Endothelial cell of umbilical vein (primary cell): ENCODE measurements around the gene DTX3. TPM values are rescaled to one million over a fixed set of nuclear protein-coding genes. Genes with fewer than 3 reads are reported as not detected.
"Not testable (repeated sequence)": the region's sequence is repeated elsewhere in the genome, so short reads cannot be mapped to it uniquely, and the experiment has no call there.

Source experiments
- BruUV-seq: library from RNA; stranded (reverse); fragments of 400-500 nt; replicated peaks from 2 replicates; lab custom pipeline; 2021; lab: Mats Ljungman, UMichigan
- CTCF ChIA-PET: fragments of 300-600, 350-600 bp; sonication (Branson Sonifier 250); formaldehyde crosslinking; loops from one replicate; lab custom pipeline; 2021; ENCODE audit warnings: antibody characterized with exemption, inconsistent platforms; lab: Charles Lee
- POLR2A ChIA-PET: fragments of 300-600, 350-600 bp; sonication (Branson Sonifier 250); formaldehyde crosslinking; loops from one replicate; lab custom pipeline; 2021; ENCODE audit warnings: antibody characterized with exemption, inconsistent platforms; lab: Charles Lee
- DNase-seq: peaks from one replicate; pipeline ENCODE4 v3.0.0-alpha.2; 2011; ENCODE audit warnings: low read depth, low spot score
- FAIRE-seq: peaks from 2 replicates; lab custom pipeline; 2011; peaks lifted over from hg19 to GRCh38; lab: Jason Lieb, UNC
- H2AFZ ChIP-seq: 2 replicates; pipeline ENCODE4 v1.6.0; 2012; ENCODE audit warnings: low read depth, low read length, control low read depth, inconsistent platforms
- H3K27ac ChIP-seq: 2 replicates; pipeline ENCODE4 v1.5.1; 2011; ENCODE audit warnings: low read depth, mild to moderate bottlenecking, control low read depth, low read length, moderate library complexity; ENCODE audit not compliant: insufficient read depth
- H3K27me3 ChIP-seq, 2 experiments: 2 replicates each; pipeline versions ENCODE4 v1.6.0 to v1.6.1; 2011; ENCODE audit warnings: low read length in 2 of 2, mixed read lengths in 1 of 2; ENCODE audit not compliant: control insufficient read depth in 2 of 2, insufficient read depth in 2 of 2
- H3K36me3 ChIP-seq, 2 experiments: 2 replicates in 1 of 2; 3 replicates in 1 of 2; pipeline ENCODE4 v1.5.1; 2011; ENCODE audit warnings: low read length in 2 of 2, mild to moderate bottlenecking in 1 of 2, moderate library complexity in 1 of 2; ENCODE audit not compliant: control insufficient read depth in 2 of 2, insufficient read depth in 2 of 2; ENCODE audit errors: extremely low read depth in 1 of 2
- H3K4me1 ChIP-seq: 3 replicates; pipeline ENCODE4 v1.5.1; 2011; ENCODE audit warnings: mild to moderate bottlenecking, low read length; ENCODE audit not compliant: control insufficient read depth, insufficient read depth; ENCODE audit errors: extremely low read depth
- H3K4me2 ChIP-seq: 2 replicates; pipeline ENCODE4 v1.6.1; 2011; ENCODE audit warnings: low read length, control low read depth, mixed read lengths; ENCODE audit not compliant: insufficient read depth
- H3K4me3 ChIP-seq, 3 experiments: fragments of 200-600 bp in 1 of 3; sonication (generic), shearing (Covaris generic) in 1 of 3; replicated peaks in 1 of 3; 2 replicates each; pipeline ENCODE4 v1.5.1; 2011 to 2016; ENCODE audit warnings: control low read depth in 3 of 3, low read length in 3 of 3, mild to moderate bottlenecking in 2 of 3, inconsistent platforms in 1 of 3, low read depth in 1 of 3, moderate library complexity in 1 of 3; ENCODE audit not compliant: insufficient read depth in 1 of 3
- H3K79me2 ChIP-seq: 2 replicates; pipeline ENCODE4 v1.6.0; 2012; ENCODE audit warnings: low read length, inconsistent platforms; ENCODE audit not compliant: control insufficient read depth, insufficient read depth
- H3K9ac ChIP-seq: replicated peaks from 2 replicates; pipeline ENCODE3; 2011; ENCODE audit warnings: low read length, control low read depth; ENCODE audit not compliant: insufficient read depth; ENCODE audit errors: extremely low read depth
- H3K9me1 ChIP-seq: replicated peaks from 3 replicates; pipeline ENCODE4 v1.6.0; 2011; ENCODE audit warnings: mild to moderate bottlenecking, low read length; ENCODE audit not compliant: control insufficient read depth, insufficient read depth; ENCODE audit errors: extremely low read depth
- H3K9me3 ChIP-seq: replicated peaks from 2 replicates; pipeline ENCODE4 v1.5.1; 2012; ENCODE audit warnings: low read length, inconsistent platforms; ENCODE audit not compliant: control insufficient read depth, insufficient read depth
- H4K20me1 ChIP-seq: replicated peaks from 2 replicates; pipeline ENCODE3; 2011; ENCODE audit warnings: mild to moderate bottlenecking, low read length; ENCODE audit not compliant: control insufficient read depth, insufficient read depth; ENCODE audit errors: extremely low read depth
- EZH2 ChIP-seq: IDR thresholded peaks from 2 replicates; pipeline ENCODE4 v1.6.1; 2012; ENCODE audit warnings: borderline replicate concordance, low read depth, mild to moderate bottlenecking, moderate library complexity, low read length, inconsistent platforms; ENCODE audit not compliant: severe bottlenecking
- FOS ChIP-seq: IDR thresholded peaks from 2 replicates; pipeline ENCODE4 v1.6.1; 2011; ENCODE audit warnings: mild to moderate bottlenecking, low read length, moderate library complexity, borderline replicate concordance; ENCODE audit not compliant: insufficient read depth
- GATA2 ChIP-seq: IDR thresholded peaks from 2 replicates; pipeline ENCODE4 v1.7.0; 2011; ENCODE audit warnings: low read depth, mild to moderate bottlenecking, moderate library complexity, mixed read lengths, low read length; ENCODE audit not compliant: insufficient read length, insufficient read depth
- JUN ChIP-seq: IDR thresholded peaks from 2 replicates; pipeline ENCODE4 v1.6.1; 2011; ENCODE audit warnings: borderline replicate concordance, low read depth; ENCODE audit not compliant: insufficient read length, insufficient read depth
- MAX ChIP-seq: IDR thresholded peaks from 2 replicates; pipeline ENCODE4 v1.6.1; 2011; ENCODE audit not compliant: insufficient read depth, insufficient read length
- MYC ChIP-seq: IDR thresholded peaks from one replicate; pipeline ENCODE4 v1.6.1; 2011; ENCODE audit warnings: mild to moderate bottlenecking, low read depth, low read length
- POLR2A ChIP-seq: IDR thresholded peaks from 2 replicates; pipeline ENCODE4 v1.6.1; 2012; ENCODE audit warnings: low read depth, mild to moderate bottlenecking, control low read depth, low read length
- POLR2AphosphoS5 ChIP-seq: IDR thresholded peaks from 2 replicates; pipeline ENCODE4 v1.6.1; 2012; ENCODE audit warnings: low read depth, mild to moderate bottlenecking, control low read depth, low read length, moderate library complexity; ENCODE audit not compliant: insufficient read depth
- dilution Hi-C: fragments of 300-500 bp; cut with MboI; formaldehyde crosslinking; loops from one replicate; pipeline ENCODE4 v1.15.0; 2019; ENCODE audit warnings: low sequenced_read_pairs; ENCODE audit not compliant: extremely low pct_ligation_motif_present
- intact Hi-C: fragments of 100-400 bp; cut with micrococcal nuclease; formaldehyde crosslinking; loops from one replicate; pipeline ENCODE4 v1.10.0; 2022
- polyA plus RNA-seq, 4 experiments: library from polyadenylated mRNA; depleted of rRNA in 3 of 4; stranded (reverse) in 3 of 4; unstranded in 1 of 4; fragments of >200 nt; gene quantifications; 2 replicates each; pipeline versions ENCODE4 v1.2.1 to v1.2.3, GENCODE V29; 2011 to 2012; ENCODE audit warnings: missing spikeins in 1 of 4
- total RNA-seq: library from RNA; stranded (reverse); gene quantifications from 2 replicates; pipeline ENCODE4 v1.2.3, GENCODE V29; 2021
- TF ChIP-seq, protein P1 (sequence below), 2 donors: IDR thresholded peaks; 1 replicate in 1 of 2; 2 replicates in 1 of 2; pipeline ENCODE4 v1.5.1; 2011; ENCODE audit warnings: low read length in 2 of 2, mild to moderate bottlenecking in 2 of 2, moderate library complexity in 2 of 2, control low read depth in 1 of 2, inconsistent platforms in 1 of 2, low read depth in 1 of 2; ENCODE audit not compliant: insufficient read depth in 1 of 2; ENCODE audit errors: extremely low read depth in 1 of 2

The DTX3 gene
- total and polyA plus RNA-seq, 2 donors (not counting 3 experiments of a cell fraction or from before 2014, with no cell fraction given): 34.5 to 51.4 TPM

- ChIA-PET POLR2A (no interaction called here), CTCF (interaction anchor here (0.9 to 1.4 kb wide), 3 partner anchors 13 to 72 kb away, joined by 3 to 4 read pairs (median 3); partner anchors contain the start of gene B4GALNT1)
- Histone ChIP-seq H3K27ac (no peak overlapping the region), H3K36me3 (no peaks in the 10 kb centered on the region), H3K4me1 (no peaks in the 10 kb centered on the region), H4K20me1 (no peaks in the 10 kb centered on the region), H3K27me3 (peaks cover 0 to 5% of the 10 kb centered on the region in 2 experiments), H3K9ac (no peak overlapping the region), H3K79me2 (no peaks in the 10 kb centered on the region), H2AFZ (no peak overlapping the region), H3K9me3 (no peaks in the 10 kb centered on the region), H3K4me3 (no peak overlapping the region), H3K9me1 (no peaks in the 10 kb centered on the region), H3K4me2 (no peak overlapping the region)
- dilution Hi-C loops (no loop called here), intact Hi-C loops (no loop called here)
- DNase-seq: no peak
- BruUV-seq: no TSS peak
- FAIRE-seq: no peak
- TF ChIP-seq, protein P1, sequence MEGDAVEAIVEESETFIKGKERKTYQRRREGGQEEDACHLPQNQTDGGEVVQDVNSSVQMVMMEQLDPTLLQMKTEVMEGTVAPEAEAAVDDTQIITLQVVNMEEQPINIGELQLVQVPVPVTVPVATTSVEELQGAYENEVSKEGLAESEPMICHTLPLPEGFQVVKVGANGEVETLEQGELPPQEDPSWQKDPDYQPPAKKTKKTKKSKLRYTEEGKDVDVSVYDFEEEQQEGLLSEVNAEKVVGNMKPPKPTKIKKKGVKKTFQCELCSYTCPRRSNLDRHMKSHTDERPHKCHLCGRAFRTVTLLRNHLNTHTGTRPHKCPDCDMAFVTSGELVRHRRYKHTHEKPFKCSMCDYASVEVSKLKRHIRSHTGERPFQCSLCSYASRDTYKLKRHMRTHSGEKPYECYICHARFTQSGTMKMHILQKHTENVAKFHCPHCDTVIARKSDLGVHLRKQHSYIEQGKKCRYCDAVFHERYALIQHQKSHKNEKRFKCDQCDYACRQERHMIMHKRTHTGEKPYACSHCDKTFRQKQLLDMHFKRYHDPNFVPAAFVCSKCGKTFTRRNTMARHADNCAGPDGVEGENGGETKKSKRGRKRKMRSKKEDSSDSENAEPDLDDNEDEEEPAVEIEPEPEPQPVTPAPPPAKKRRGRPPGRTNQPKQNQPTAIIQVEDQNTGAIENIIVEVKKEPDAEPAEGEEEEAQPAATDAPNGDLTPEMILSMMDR (IDR thresholded peaks at IDR 0.05; ENCODE audit: extremely low read depth in 1 of 2, insufficient read depth in 1 of 2, low read depth in 1 of 2, low read length in 2 of 2): no peak
- TF ChIP-seq JUN: no peak
- no peak for TF ChIP-seq EZH2
- TF ChIP-seq GATA2: no peak
- no peak for TF ChIP-seq POLR2AphosphoS5
- TF ChIP-seq FOS: no peak
- no peak for TF ChIP-seq POLR2A
- no peak for TF ChIP-seq MYC
- TF ChIP-seq MAX: no peak
These were observed 51.1 kb downstream of the DTX3 start for GRCh38 chr12:57655541-57656240.

DNA sequence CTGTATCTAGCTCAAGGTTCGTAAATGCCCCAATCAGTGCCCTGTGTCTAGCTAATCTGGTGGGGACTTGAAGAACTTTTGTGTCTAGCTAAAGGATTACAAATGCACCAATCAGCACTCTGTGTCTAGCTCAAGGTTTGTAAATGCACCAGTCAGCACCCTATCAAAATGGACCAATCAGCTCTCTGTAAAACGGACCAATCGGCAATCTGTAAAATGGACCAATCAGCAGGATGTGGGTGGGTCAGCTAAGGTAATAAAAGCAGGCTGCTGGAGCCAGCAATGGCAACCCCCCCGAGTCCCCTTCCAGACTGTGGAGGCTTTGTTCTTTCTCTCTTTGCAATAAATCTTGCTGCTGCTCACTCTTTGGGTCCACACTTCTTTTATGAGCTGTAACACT is 51.8 kb downstream of the DTX3 start:
- H3K36me3 ChIP-seq, H3K27ac ChIP-seq, H2AFZ ChIP-seq, H3K9ac ChIP-seq, H3K4me2 ChIP-seq, BruUV-seq, H3K9me1 ChIP-seq, H3K4me3 ChIP-seq, H3K79me2 ChIP-seq, dilution Hi-C loops, intact Hi-C loops, H3K27me3 ChIP-seq, FAIRE-seq, H4K20me1 ChIP-seq, H3K4me1 ChIP-seq, POLR2A ChIA-PET, H3K9me3 ChIP-seq, DNase-seq: not testable (repeated sequence)
- CTCF ChIA-PET: interaction anchor here (1.4 to 1.8 kb wide), 2 partner anchors 18 to 24 kb away, joined by 3 to 7 read pairs; partner anchors contain the start of gene B4GALNT1
